SK-N-SH (cell line): ENCODE results near the gene CTTN. TPM values are rescaled to one million over a fixed set of nuclear protein-coding genes. Genes with fewer than 3 reads are reported as not detected.

Experiments
- CTCF ChIA-PET: fragments of 300-600, 350-600 bp; formaldehyde crosslinking; extraction: SDS; loops from one replicate; lab custom pipeline; 2021; lab: Yijun Ruan, JAX
- POLR2A ChIA-PET: fragments of 350-600 bp; sonication (Branson Sonifier 250); formaldehyde crosslinking; extraction: SDS; loops from one replicate; lab custom pipeline; 2020; ENCODE audit warnings: antibody characterized with exemption, inconsistent platforms; lab: Yijun Ruan, JAX
- DNase-seq: peaks from one replicate; pipeline ENCODE4 v3.0.0; 2012
- H2AFZ ChIP-seq: fragments of 200-600 bp; sonication (generic); 2 replicates; pipeline ENCODE4 v1.8.1; 2016; ENCODE audit warnings: antibody characterized with exemption, mild to moderate bottlenecking, low read depth
- H3F3A ChIP-seq: fragments of 200-600 bp; sonication (generic); replicated peaks from 2 replicates; pipeline ENCODE3; 2016; ENCODE audit warnings: antibody characterized with exemption, mild to moderate bottlenecking; ENCODE audit not compliant: insufficient read depth
- H3K27ac ChIP-seq, 2 experiments: fragments of 200-500 bp in 1 of 2; fragments of 200-600 bp in 1 of 2; sonication (Bioruptor generic) in 1 of 2; sonication (generic), shearing (Covaris generic) in 1 of 2; 2 replicates each; pipeline versions ENCODE4 v1.5.1 to v1.6.1; 2014 to 2016; ENCODE audit warnings: low read depth in 2 of 2, inconsistent platforms in 1 of 2, low read length in 1 of 2, mild to moderate bottlenecking in 1 of 2, mixed read lengths in 1 of 2
- H3K27me3 ChIP-seq: fragments of 200-600 bp; sonication (generic), shearing (Covaris generic); 2 replicates; pipeline ENCODE4 v1.6.1; 2016; ENCODE audit warnings: mixed run types; ENCODE audit not compliant: insufficient read depth
- H3K36me3 ChIP-seq, 2 experiments: fragments of 200-500 bp in 1 of 2; fragments of 200-600 bp in 1 of 2; sonication (Bioruptor generic) in 1 of 2; sonication (generic) in 1 of 2; replicated peaks in 1 of 2; 2 replicates each; pipeline versions ENCODE3 to v1.5.1; 2014 to 2016; ENCODE audit warnings: low read length in 1 of 2, mild to moderate bottlenecking in 1 of 2; ENCODE audit not compliant: insufficient read depth in 2 of 2, control insufficient read depth in 1 of 2
- H3K4me1 ChIP-seq, 2 experiments: fragments of 200-500 bp in 1 of 2; fragments of 200-600 bp in 1 of 2; sonication (Bioruptor generic) in 1 of 2; sonication (generic), shearing (Covaris generic) in 1 of 2; 2 replicates each; pipeline versions ENCODE4 v1.5.1 to v1.6.1; 2014 to 2016; ENCODE audit warnings: low read depth in 1 of 2, low read length in 1 of 2, mixed run types in 1 of 2; ENCODE audit not compliant: insufficient read depth in 2 of 2, control insufficient read depth in 1 of 2
- H3K4me2 ChIP-seq: fragments of 200-600 bp; sonication (generic), shearing (Covaris generic); 2 replicates; pipeline ENCODE4 v1.6.1; 2017; ENCODE audit warnings: mixed run types
- H3K4me3 ChIP-seq, 2 experiments: fragments of 200-500 bp in 1 of 2; fragments of 200-600 bp in 1 of 2; sonication (Bioruptor generic) in 1 of 2; sonication (generic), shearing (Covaris generic) in 1 of 2; 2 replicates each; pipeline versions ENCODE4 v1.5.1 to v1.8.1; 2014 to 2016; ENCODE audit warnings: low read depth in 2 of 2, inconsistent platforms in 1 of 2, low read length in 1 of 2, mild to moderate bottlenecking in 1 of 2, mixed read lengths in 1 of 2, moderate library complexity in 1 of 2
- H3K79me2 ChIP-seq: fragments of 200-600 bp; sonication (generic); 2 replicates; pipeline ENCODE4 v1.8.1; 2017; ENCODE audit warnings: mild to moderate bottlenecking; ENCODE audit not compliant: insufficient read depth
- H3K9ac ChIP-seq: fragments of 200-600 bp; sonication (generic); 2 replicates; pipeline ENCODE4 v1.6.1; 2017; ENCODE audit warnings: mixed run types
- H3K9me2 ChIP-seq: fragments of 200-600 bp; sonication (generic); 2 replicates; pipeline ENCODE4 v1.6.1; 2017; ENCODE audit warnings: mixed run types
- H3K9me3 ChIP-seq: fragments of 200-600 bp; sonication (generic); 2 replicates; pipeline ENCODE4 v1.6.1; 2017; ENCODE audit warnings: mixed run types, mild to moderate bottlenecking, moderate library complexity
- H4K20me1 ChIP-seq: fragments of 200-600 bp; sonication (generic); 2 replicates; pipeline ENCODE4 v1.6.1; 2017; ENCODE audit warnings: mild to moderate bottlenecking, mixed run types; ENCODE audit not compliant: insufficient read depth
- CHD2 ChIP-seq: fragments of 150-350 bp; IDR thresholded peaks from 2 replicates; pipeline ENCODE4 v1.6.1; 2018; ENCODE audit warnings: low read length; ENCODE audit not compliant: partially characterized antibody
- ELF1 ChIP-seq: IDR thresholded peaks from 2 replicates; pipeline ENCODE4 v1.4.0; 2012
- EP300 ChIP-seq, 2 experiments: IDR thresholded peaks; 2 replicates each; pipeline versions ENCODE4 v1.4.0 to v1.6.1; 2012; ENCODE audit warnings: borderline replicate concordance in 1 of 2, low read depth in 1 of 2, low read length in 1 of 2
- FOXM1 ChIP-seq: IDR thresholded peaks from 2 replicates; pipeline ENCODE4 v1.4.0; 2012; ENCODE audit warnings: low read depth, mild to moderate bottlenecking
- GATA2 ChIP-seq: sonication (generic); formaldehyde crosslinking; IDR thresholded peaks from 2 replicates; pipeline ENCODE4 v1.5.0; 2020; ENCODE audit warnings: mild to moderate bottlenecking, missing genetic modification reagents
- MEF2A ChIP-seq: IDR thresholded peaks from 2 replicates; pipeline ENCODE4 v1.4.0; 2012; ENCODE audit warnings: low read depth, borderline replicate concordance
- MXI1 ChIP-seq: IDR thresholded peaks from 2 replicates; pipeline ENCODE4 v1.6.1; 2012; ENCODE audit warnings: mild to moderate bottlenecking, low read depth, low read length, improper control_type of control experiment
- NRF1 ChIP-seq: IDR thresholded peaks from 2 replicates; pipeline ENCODE4 v1.6.1; 2012; ENCODE audit warnings: low read depth, mild to moderate bottlenecking, low read length
- RAD21 ChIP-seq: IDR thresholded peaks from 2 replicates; pipeline ENCODE4 v1.6.1; 2012; ENCODE audit warnings: mild to moderate bottlenecking, low read length
- RCOR1 ChIP-seq: fragments of 150-350 bp; IDR thresholded peaks from 2 replicates; pipeline ENCODE4 v1.6.1; 2017; ENCODE audit warnings: antibody characterized with exemption, low read length
- RFX5 ChIP-seq: IDR thresholded peaks from 2 replicates; pipeline ENCODE4 v1.6.1; 2012; ENCODE audit warnings: mild to moderate bottlenecking, improper control_type of control experiment, low read length
- SIN3A ChIP-seq: IDR thresholded peaks from 2 replicates; pipeline ENCODE4 v1.6.1; 2012; ENCODE audit warnings: low read depth, mild to moderate bottlenecking, low read length, moderate library complexity, borderline replicate concordance
- SMC3 ChIP-seq: IDR thresholded peaks from 2 replicates; pipeline ENCODE4 v1.6.1; 2012; ENCODE audit warnings: low read depth, low read length, improper control_type of control experiment
- TAF1 ChIP-seq: IDR thresholded peaks from 2 replicates; pipeline ENCODE4 v1.6.1; 2012; ENCODE audit warnings: low read depth, mild to moderate bottlenecking, low read length, moderate library complexity, borderline replicate concordance
- ZBTB33 ChIP-seq: IDR thresholded peaks from 2 replicates; pipeline ENCODE4 v1.4.0; 2012; ENCODE audit warnings: low read depth, borderline replicate concordance
- WGBS: methylation state at CpG from one replicate; pipeline ENCODE4 v1.1.6; 2017; ENCODE audit warnings: low lambda C conversion rate; 5-methylcytosine and 5-hydroxymethylcytosine counted together
- polyA plus RNA-seq, 3 experiments: library from polyadenylated mRNA; depleted of rRNA; stranded (reverse); fragments of >200 nt; gene quantifications; 2 replicates each; pipeline ENCODE4 v1.2.3, GENCODE V29; 2012
- TF ChIP-seq, protein P1 (sequence below): IDR thresholded peaks from 2 replicates; pipeline ENCODE4 v1.6.1; 2012; ENCODE audit warnings: mild to moderate bottlenecking, low read depth, low read length, moderate library complexity
- TF ChIP-seq, protein P2 (sequence below): IDR thresholded peaks from 2 replicates; pipeline ENCODE4 v1.4.0; 2012; ENCODE audit warnings: low read depth
- TF ChIP-seq, protein P3 (sequence below): fragments of 200-600 bp; sonication (generic); IDR thresholded peaks from 2 replicates; pipeline ENCODE4 v1.6.1; 2017; ENCODE audit warnings: antibody characterized with exemption, mild to moderate bottlenecking, moderate library complexity

The CTTN gene
- polyA plus RNA-seq, 1 of the 3 experiments (the other 2 are of a cell fraction), result 243 TPM

- Histone ChIP-seq H3K4me1 (peaks cover 0 to 20% of the 10 kb centered on the region in 2 experiments; a peak in 2 of 4 replicates), H3K36me3 (no peaks in the 10 kb centered on the region), H3K27me3 (no peaks in the 10 kb centered on the region), H4K20me1 (no peaks in the 10 kb centered on the region), H3F3A (no peaks in the 10 kb centered on the region), H3K9me2 (no peaks in the 10 kb centered on the region), H3K79me2 (no peaks in the 10 kb centered on the region), H3K4me3 (no peak overlapping the region), H2AFZ (no peak overlapping the region), H3K27ac (no peak overlapping the region), H3K9me3 (no peaks in the 10 kb centered on the region)
- CTCF ChIA-PET, result interaction anchor here (1.0 to 4.3 kb wide), 3 partner anchors 9 to 603 kb away, joined by 3 to 27 read pairs (median 4); no protein-coding TSS in a partner anchor
- POLR2A ChIA-PET, result no interaction called here
- no peak for DNase-seq
- 29% methylated on average over 4 of the region's 4 CpGs for WGBS
- TF ChIP-seq RCOR1, result no peak
- TF ChIP-seq EP300 (IDR thresholded peaks at IDR 0.05; ENCODE audit: borderline replicate concordance in 1 of 2, low read depth in 1 of 2, low read length in 1 of 2), result no peak
- TF ChIP-seq, protein P1, sequence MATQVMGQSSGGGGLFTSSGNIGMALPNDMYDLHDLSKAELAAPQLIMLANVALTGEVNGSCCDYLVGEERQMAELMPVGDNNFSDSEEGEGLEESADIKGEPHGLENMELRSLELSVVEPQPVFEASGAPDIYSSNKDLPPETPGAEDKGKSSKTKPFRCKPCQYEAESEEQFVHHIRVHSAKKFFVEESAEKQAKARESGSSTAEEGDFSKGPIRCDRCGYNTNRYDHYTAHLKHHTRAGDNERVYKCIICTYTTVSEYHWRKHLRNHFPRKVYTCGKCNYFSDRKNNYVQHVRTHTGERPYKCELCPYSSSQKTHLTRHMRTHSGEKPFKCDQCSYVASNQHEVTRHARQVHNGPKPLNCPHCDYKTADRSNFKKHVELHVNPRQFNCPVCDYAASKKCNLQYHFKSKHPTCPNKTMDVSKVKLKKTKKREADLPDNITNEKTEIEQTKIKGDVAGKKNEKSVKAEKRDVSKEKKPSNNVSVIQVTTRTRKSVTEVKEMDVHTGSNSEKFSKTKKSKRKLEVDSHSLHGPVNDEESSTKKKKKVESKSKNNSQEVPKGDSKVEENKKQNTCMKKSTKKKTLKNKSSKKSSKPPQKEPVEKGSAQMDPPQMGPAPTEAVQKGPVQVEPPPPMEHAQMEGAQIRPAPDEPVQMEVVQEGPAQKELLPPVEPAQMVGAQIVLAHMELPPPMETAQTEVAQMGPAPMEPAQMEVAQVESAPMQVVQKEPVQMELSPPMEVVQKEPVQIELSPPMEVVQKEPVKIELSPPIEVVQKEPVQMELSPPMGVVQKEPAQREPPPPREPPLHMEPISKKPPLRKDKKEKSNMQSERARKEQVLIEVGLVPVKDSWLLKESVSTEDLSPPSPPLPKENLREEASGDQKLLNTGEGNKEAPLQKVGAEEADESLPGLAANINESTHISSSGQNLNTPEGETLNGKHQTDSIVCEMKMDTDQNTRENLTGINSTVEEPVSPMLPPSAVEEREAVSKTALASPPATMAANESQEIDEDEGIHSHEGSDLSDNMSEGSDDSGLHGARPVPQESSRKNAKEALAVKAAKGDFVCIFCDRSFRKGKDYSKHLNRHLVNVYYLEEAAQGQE, result no peak
- TF ChIP-seq ELF1, result no peak
- no peak for TF ChIP-seq MEF2A
- TF ChIP-seq, protein P2, sequence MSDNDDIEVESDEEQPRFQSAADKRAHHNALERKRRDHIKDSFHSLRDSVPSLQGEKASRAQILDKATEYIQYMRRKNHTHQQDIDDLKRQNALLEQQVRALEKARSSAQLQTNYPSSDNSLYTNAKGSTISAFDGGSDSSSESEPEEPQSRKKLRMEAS, result no peak
- TF ChIP-seq MXI1, result no peak
- no peak for TF ChIP-seq GATA2 (CRISPR knock-in tag)
- TF ChIP-seq RAD21, result no peak
- no peak for TF ChIP-seq NRF1
- no peak for TF ChIP-seq SIN3A
- TF ChIP-seq TAF1, result no peak
- TF ChIP-seq FOXM1, result no peak
- TF ChIP-seq, protein P3, sequence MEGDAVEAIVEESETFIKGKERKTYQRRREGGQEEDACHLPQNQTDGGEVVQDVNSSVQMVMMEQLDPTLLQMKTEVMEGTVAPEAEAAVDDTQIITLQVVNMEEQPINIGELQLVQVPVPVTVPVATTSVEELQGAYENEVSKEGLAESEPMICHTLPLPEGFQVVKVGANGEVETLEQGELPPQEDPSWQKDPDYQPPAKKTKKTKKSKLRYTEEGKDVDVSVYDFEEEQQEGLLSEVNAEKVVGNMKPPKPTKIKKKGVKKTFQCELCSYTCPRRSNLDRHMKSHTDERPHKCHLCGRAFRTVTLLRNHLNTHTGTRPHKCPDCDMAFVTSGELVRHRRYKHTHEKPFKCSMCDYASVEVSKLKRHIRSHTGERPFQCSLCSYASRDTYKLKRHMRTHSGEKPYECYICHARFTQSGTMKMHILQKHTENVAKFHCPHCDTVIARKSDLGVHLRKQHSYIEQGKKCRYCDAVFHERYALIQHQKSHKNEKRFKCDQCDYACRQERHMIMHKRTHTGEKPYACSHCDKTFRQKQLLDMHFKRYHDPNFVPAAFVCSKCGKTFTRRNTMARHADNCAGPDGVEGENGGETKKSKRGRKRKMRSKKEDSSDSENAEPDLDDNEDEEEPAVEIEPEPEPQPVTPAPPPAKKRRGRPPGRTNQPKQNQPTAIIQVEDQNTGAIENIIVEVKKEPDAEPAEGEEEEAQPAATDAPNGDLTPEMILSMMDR, result no peak
- no peak for TF ChIP-seq RFX5
- TF ChIP-seq ZBTB33, result no peak
- no peak for TF ChIP-seq CHD2
- no peak for TF ChIP-seq SMC3
- TF ChIP-seq, all 33 proteins: peak for 0
- H3K9ac ChIP-seq, result no peak overlapping the region
- H3K4me2 ChIP-seq, result no peak overlapping the region
Observed at GRCh38 chr11:70476669-70477068, 78.3 kb downstream of the CTTN start.
